T-helper 22 cell (primary cell): ENCODE data around the gene NTM.

Experiments
- DNase-seq: peaks from one replicate; pipeline ENCODE4 v3.0.0-alpha.2; 2020; ENCODE audit warnings: low read depth

The NTM gene

DNA sequence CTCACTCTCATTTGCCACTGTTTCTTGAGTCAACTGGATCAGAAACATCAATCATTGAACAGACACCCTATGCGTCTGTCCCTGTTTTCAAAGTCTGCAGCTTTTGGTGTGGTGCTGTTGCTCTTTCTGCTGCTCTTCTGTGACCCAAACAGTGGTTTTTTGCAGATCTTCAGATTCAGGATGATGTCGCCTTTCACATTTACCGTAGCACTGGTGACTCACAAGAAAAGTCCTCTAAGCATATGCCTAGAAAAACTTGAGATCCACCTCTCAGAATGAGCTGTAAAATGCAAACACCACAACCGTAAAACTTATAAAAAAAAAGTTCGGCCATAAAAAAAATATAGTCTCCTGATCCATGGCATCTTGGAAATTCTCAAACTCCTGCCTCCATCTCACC is 400.4 kb downstream of the NTM start:
- DNase-seq: no peak

DNA sequence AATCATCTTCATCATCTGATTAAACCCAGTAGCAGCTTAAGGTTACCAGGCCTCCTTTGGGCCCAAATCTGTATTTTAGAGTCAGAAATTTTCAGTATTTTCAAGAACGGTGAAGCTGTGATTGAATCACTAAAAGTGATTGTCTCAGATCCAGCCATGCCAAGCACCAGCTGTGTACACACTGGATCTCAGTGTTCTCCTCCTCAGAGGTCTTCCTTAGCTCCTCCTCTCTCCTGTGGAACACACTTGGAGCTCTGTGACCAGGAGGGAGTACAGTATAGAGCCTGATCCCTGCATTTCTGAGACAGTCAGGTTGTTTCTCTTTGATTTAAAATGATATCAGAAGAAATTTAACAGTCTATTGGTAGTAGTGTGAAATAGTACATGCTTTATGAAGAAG is 401.1 kb downstream of the NTM start:
- no peak for DNase-seq

DNA sequence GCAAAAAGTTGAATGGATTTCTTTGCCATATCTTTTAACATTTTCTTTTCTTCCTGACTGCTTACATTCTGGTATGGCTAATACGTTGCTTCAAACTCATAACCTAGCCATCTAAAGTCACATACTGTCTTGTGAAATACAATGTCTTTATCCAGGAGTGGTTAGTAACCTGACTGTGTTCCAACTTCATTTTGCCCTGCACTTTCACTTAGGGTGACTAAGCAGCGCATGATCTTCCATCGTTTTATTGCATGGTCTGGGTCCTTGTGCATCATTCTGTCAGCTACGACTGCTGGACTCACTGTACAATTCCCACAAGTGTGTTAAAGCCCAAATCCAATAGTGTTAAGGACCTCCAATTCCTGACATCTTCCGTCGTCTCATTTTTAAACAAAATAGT is 403.2 kb downstream of the NTM start:
- no peak for DNase-seq

DNA sequence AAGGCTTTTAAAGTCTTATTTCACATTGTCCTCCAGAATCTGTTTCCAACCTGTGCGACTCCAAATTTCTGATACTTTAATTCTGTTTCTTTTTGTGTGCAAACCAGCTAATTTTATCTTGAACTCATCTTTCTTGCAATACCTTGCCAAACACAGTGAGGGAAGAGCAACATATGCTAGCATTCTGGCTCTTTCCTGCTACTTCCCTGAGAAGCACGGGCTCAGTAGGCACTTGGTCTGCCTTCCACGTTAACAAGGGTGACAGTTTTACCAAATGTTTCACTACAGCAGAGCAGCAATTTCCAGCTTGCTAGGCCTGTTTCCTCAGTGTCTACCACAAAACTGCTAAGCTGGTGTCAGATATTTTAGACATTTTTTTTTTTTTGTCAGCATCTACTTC is 405.8 kb downstream of the NTM start:
- no peak for DNase-seq

DNA sequence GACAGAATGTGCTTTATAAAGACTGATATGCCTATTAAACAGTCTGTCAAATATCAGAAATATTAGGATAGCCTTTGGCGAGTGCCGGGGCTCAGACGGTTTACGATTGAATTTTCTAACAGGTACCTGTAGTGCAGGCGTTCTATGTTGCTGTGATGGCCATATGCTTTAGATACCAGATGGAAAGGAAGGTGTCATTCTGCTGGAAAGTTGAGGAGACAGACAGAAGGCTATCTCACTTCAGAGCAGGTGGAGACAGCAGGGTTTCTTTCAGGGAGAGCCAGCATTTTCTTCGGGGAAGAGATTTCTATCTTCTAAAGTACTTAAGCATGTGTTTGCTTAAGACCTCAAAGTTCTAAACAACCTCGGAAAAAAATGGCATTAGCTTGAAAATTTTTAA is 415.4 kb downstream of the NTM start:
- no peak for DNase-seq

DNA sequence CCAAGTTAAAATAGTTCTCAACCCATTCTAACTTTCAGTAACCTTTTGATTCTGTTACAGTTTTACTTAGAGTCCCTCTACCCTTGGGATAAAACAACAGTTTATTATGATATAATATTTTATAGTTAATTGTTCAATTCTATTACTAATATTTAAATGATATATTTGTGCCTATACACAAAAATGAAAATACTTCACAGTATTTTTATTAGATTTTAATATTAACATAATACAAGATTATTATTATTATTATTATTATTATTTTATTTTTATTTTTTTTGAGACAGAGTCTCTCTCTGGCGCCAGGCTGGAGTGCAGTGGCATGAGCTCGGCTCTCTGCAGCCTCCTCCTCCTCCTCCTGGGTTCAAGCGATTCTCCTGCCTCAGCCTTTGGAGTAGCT is 416.7 kb downstream of the NTM start:
- no peak for DNase-seq

DNA sequence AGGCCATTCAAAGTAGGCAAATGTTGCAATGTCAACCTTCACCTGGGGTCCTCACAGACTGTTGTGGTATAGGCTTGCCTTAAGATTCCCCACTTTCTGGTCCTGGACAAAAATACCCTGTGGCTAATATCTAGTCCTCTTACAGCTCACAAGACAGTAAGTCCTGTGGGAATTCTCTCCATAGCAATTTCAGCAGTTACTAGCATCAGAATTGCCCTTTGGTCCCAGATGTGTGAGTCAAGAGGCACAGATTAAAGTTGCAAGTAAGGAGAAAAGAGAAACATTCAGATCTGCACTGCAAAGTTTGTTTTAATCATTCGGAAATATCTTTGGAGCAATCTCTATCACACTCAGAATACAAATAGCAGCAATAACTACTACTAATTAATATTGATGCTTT is 420.2 kb downstream of the NTM start:
- no peak for DNase-seq

DNA sequence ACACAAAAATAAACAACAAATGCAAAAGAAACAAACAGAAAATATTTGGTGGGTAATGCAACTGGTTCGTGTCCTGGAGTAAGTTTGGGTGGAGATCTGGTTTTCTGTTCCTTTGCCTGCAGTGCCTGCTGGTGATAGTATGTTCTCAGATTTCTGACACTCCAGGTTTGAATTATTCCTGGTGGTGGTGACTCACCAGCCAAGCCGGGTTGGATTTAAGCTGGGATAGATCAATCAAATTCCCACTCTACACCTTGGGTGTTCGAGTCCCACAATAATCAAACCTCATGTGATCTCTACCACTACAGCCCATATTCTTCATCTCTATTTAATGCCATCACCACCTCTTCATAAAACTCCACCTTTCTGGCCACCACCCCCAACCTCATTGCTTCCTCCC is 421.8 kb downstream of the NTM start:
- no peak for DNase-seq

DNA sequence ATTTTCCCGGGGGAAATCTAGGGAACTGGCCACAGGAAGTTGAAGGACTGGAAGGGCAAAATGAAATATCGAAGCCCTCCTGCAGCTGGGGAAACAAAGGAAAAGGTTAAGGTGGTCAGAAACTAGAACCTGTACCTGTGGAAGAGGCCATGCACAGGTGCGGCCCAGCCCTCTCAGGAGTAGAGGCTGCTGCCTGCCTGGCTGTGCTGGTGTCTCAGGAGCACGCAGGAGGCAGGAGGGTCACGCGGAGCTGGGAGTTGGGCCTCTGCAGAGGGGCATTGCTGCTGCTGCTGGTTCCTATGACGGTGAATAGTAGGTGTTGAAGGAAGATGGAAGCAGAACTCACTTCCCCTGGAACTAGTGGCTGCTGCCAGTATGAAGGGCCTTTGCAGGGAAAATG is 425.7 kb downstream of the NTM start:
- no peak for DNase-seq

DNA sequence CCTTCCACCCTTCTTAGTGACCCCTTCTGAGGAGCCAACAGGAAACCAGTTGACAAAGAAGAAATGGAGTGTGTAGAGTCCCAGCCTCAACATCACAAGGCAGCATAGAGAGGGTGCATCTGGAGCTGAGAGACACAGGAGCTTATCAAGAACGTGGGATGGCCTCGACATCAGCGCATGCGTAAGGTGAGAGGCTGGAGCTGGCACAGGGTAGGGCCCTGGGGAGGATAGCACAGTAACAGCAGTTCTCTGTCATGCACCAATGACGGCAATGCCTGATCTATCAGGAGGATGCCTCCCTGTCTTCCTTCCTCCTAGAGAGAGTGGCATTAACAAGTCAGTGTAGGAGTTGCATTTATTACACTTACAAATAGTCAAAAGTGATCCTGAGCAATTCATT is 426.1 kb downstream of the NTM start:
- DNase-seq: no peak

DNA sequence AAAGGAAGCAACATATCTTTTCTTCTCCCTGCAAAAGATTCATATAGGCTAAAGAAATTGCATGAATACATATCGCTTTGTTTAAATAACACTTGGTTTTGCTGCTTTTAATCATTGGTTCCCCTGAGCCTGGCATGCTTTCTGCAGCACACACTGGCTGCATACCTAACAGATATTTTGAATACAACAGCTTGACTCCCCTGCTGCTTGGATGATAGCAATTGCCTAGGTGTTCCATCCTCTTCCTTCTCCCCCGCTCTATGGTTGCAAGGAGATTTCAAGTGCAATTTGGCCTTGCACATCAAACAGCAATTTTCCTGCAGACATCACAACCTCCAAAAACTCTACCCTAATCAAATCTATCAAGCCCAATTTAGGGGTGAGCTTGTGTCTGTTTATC is 430.0 kb downstream of the NTM start:
- no peak for DNase-seq

DNA sequence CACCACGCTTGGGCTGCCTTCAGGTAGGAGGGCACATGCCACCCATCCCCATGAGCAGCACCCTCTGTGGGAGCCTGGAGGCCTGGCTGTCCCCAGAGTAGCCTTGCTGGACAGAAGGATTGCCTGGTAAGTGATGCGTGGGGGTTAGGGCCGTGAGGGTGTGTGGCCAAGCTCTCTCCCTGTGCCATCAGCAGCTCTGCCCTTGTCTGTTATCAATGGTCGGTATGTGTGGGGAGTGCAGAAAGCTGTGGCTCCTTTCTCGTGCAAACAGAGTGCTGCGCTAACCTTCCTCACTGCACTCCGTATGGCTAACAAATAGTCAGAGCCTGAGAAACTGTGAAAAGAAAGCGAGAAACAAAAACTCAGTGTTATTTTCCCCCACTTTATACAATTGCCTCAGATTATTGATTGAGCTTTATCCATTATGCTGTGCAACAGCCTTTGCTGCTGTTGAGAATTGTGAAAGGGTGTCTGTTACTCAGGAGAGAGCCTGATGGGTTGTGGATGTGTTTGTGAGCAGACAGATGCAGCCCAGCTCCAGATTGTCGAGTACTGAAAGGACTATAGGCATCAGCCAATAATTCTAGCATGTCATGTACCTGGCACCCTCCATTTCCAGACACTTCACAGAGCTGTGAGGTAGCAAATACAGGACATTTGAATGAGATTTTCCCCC is 432.2 kb downstream of the NTM start:
- DNase-seq: no peak

DNA sequence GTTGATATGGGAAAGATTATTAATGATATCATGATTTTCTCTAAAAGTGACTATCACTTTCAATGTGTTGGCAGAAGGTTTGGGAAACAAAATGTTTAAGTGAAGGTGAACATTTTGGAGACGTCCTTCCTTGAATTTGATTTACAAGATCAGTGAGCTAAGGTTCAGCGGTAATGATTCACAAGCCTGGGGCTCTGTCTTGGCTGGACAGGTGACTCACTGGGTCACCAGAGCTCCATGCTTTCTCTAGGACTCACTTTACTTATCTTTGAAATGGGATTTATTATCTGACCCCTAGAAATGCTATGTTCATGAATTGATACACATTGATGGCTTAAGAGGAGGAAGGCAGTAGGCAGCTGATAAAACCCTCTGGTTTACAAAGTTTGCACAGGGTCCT is 437.5 kb downstream of the NTM start:
- no peak for DNase-seq

DNA sequence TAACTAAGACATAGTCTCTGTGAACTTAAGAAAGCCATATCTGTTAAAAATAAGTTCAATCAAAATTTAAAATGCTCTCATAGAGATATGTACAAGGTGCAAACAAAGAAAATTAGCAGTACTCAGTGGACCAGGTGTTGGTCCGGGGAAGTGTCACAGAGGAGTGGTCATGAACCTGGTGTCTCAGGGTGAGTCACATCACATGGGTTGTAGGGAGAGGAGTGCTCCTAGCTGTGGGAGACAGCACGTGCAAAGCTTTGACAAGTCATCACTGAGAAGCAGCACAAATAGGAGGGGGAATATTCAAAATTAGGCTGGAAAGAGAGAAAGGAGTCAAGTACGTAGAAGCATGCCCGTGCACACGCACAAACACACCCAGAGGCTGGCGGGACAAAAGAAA is 438.1 kb downstream of the NTM start:
- DNase-seq: no peak

DNA sequence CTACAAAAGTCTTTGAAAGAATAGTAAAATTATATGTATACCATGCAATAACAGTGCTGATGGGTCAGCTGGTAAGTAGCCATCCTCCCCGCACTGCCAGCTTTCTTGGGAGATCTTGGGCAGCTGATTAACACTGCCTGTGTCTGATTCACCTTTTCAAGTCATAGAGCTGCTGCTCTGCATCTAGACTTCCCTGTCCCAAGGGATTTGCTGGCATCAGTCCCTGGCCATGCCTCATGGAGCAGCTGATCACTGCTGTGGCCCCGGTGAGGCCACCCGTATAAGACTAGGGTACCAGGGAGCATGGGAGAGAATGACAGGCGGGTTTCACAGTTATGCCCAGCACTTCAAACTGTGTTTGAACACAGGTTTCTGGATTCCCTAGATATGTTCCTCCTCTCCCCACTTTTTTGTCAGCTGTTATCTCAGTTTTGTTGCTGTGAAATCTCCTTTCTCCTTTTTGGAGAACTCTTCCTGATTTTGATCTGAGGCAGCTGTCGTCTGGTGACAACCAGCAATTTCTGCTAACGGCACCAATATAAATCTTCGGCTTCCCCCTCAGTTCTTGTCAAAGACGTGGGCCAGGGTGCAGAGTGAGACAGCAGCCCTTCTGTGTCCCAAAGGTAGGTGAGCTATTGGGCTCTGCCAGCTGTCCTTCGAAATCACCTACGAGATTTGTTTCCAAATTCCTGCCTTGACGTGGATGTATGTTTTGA is 438.9 kb downstream of the NTM start:
- DNase-seq: no peak

DNA sequence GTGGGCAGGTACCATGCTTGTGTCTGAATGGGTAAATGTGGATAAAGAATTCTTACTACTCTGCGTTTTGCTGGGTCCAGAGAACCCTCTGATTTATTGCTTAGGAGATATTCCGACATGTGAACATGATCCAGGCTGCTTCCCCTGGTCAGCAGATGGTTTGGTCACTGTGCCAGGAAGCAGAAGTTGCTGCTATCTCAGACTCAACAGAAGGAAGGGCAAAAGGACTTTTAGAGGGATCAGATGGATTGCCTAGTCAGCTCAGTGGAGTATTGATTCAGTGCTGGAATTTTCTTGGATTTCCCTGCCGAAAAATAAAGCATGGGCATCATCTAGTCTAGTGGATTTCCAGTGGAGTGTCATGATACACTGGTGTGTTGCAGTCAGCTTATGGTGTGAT is 440.1 kb downstream of the NTM start:
- DNase-seq: no peak

DNA sequence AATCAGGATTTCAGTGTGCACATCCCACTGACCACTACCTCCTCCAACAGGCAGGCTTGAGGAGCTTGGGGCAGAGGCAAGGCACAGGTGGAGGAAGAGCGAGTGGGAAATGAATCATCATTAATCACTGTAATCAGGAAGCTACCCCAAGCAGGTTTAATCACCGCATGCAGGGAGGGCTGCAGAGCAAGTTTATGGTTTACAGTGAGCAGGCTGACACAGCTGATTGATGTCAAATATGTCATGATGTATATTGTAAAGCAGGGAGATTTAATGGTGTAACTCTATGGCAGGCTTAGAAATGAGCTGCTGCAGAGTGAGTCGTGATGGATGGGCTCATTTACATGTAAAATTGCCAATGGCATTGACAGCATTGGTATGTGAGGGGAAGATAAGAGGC is 441.0 kb downstream of the NTM start:
- DNase-seq: no peak

DNA sequence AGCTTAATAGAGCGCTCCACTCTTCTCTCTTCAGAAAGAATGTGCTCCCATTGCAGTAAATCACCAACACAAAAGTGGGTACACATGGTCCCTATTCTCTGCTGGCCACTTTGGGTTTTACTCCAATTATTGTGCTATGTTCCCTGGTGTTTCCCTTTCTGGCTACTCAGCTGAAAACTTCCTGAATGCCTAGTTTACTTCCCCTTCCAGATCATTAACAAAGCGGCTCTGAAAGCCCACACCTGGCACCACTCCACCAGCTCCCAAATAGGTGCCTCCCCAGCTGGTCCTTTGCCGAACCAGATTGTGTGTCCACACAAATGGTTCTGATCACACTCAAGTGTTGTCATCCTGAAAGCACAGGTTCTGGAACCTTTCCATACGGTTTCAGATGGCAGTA is 443.7 kb downstream of the NTM start:
- DNase-seq: no peak

DNA sequence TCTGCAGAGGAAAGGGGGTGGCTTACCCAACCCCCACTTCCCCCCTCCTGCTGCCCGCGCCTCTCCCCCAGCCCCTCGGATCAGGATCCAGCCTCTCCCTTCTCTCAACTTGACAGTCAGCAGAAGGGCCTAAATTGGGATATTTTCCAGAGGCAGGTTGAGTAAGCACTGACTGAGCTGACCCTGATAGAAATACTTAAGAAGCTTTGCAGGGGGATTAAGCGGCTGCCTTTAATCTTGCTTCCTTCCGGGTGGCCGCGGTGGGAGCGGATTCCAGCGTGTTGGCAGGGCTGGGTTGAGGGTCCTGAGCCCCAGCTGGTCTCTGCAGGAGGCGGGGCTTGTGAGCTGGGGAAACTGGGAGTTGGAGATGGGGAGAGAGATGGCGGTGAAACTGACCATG is 445.2 kb downstream of the NTM start:
- no peak for DNase-seq

DNA sequence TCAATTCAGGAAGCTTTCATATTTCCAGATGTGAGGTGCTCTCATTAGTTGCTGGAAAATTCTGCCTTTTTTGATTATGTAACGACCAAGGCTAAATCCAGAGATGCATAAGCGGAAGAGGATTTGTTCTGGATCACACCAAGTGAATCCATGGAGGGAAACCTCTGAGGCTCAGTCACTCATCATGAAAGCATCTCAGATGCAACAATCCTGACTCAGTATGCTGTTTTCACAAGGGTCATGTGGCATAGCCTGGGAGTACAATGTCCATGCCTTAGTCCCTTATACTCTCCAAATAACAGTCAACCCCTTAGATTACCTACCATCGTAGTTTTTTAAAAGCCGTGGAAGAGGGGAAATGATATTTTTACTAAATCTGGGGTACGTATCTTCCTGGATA is 445.6 kb downstream of the NTM start:
- DNase-seq: no peak

DNA sequence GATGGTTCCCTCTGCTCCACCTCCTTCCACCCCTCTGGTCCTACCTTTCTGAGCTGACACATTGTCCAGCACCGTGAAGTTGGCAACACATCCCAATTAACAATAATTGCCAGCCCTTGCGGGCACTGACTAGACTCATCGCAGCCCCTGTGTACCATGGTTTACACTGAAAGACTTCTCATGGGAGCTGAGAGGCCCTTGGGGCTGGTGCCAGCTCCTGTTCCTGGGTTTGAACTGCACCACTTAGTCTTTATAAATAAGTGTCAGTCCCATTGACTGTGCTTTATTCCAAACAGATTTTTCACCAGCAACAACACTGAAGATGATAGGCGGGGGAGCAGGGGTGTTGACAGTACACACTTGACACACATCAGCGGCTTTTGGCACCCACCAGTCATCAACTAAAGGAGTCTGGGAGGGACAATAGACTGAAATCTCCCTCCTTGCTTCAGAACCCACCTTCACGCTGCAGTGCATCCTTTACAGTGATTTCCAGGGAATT is 447.3 kb downstream of the NTM start:
- no peak for DNase-seq

DNA sequence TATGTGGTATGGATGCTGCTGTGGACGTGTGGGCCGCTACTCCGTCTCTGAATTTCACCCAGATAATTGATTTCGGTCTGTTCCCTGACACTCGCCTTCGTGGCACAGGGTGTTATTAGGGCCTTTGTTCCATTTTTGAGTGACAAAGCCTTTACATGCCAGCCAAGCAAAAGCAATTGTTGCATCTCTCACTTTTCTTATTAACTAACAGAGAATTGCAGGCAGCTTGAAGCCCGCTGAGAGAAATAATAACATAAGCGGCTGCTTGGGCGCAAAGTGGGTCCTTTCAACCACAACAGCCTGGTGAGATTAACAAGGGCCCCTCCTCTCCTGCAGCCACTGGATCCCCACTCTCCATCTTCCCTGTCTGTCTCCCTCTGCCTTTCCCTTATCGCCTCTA is 449.4 kb downstream of the NTM start:
- DNase-seq: no peak

DNA sequence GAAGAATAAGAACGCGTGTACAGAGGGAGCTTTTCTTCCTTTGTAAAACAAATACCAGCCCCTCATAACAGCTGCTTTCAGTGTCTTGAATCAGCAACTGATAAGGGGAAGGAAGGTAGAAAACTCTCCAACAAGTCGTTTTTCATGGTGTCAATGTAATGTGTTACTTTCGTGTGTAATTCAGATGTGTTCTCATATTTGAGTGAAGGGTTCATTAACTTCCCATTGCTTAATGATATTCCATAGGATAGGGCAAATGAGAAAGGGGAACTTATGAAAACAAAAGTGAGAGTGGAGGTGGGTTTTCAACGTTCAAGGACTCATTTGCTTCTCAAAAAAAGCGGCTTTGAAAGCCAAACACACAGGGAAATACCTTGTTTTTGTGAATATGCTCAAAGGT is 452.1 kb downstream of the NTM start:
- no peak for DNase-seq

DNA sequence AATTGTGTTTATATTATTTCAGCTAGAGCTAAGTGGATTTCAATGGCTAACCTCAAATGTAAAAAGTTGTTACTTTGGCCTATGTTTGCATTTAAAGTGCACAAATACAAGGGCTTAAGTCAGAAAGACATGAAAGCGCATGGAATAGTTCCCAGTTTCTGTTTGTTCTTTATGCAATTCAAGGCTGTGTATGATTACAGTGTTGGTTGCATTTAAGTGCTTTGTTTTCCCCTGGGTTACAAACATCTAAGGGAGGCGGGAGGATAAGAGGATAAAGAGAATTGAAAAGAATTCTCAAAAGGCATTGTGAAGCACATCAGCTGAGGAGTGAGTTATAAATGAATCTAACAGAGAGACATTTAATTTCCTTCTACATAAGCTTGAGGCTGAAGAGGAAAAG is 453.4 kb downstream of the NTM start:
- DNase-seq: no peak
